HepG2 (cell line): ENCODE data around the gene RPL26. TPM values are rescaled to one million over a fixed set of nuclear protein-coding genes. Genes with fewer than 3 reads are reported as not detected.

ENCODE experiments used
- ATAC-seq: fragments of 200-7000 bp; cut with Tn5 transposase; 3 replicates; pipeline ENCODE4 v1.9.1; 2020; ENCODE audit warnings: mild to moderate bottlenecking, moderate library complexity
- BruUV-seq: library from RNA; stranded (reverse); fragments of 400-500 nt; replicated peaks from 2 replicates; lab custom pipeline; 2021; lab: Mats Ljungman, UMichigan
- CTCF ChIA-PET: fragments of 300-600 bp; formaldehyde crosslinking; extraction: SDS; loops from one replicate; lab custom pipeline; 2021; ENCODE audit warnings: low total read pairs, inconsistent platforms, low intra/inter-chr PET ratio; lab: Yijun Ruan, JAX
- POLR2A ChIA-PET: fragments of 350-600 bp; sonication (Branson Sonifier 250); formaldehyde crosslinking; loops from one replicate; lab custom pipeline; 2020; ENCODE audit warnings: antibody characterized with exemption, inconsistent platforms; lab: Yijun Ruan, JAX
- DNase-seq: peaks from one replicate; pipeline ENCODE4 v3.0.0-alpha.2; 2015; ENCODE audit warnings: low spot score
- FAIRE-seq: peaks from 3 replicates; lab custom pipeline; 2011; peaks lifted over from hg19 to GRCh38; lab: Jason Lieb, UNC
- H2AFZ ChIP-seq: one replicate; pipeline ENCODE4 v1.6.1; 2011; ENCODE audit warnings: low read length, inconsistent platforms
- H3K27ac ChIP-seq: fragments of 300-600 bp; 3 replicates; pipeline ENCODE4 v1.8.0; 2011; ENCODE audit warnings: mixed run types, mild to moderate bottlenecking, mixed read lengths, low read length, inconsistent platforms; ENCODE audit not compliant: insufficient read depth; ENCODE audit errors: extremely low read length
- H3K27me3 ChIP-seq, 2 experiments: fragments of 200-600 bp in 1 of 2; 2 replicates in 1 of 2; 3 replicates in 1 of 2; pipeline versions ENCODE4 v1.6.0 to v1.8.0; 2011; ENCODE audit warnings: low read length in 2 of 2, mild to moderate bottlenecking in 2 of 2, moderate library complexity in 2 of 2, inconsistent platforms in 1 of 2; ENCODE audit not compliant: insufficient read depth in 2 of 2, control insufficient read depth in 1 of 2
- H3K36me3 ChIP-seq, 2 experiments: fragments of 200-600 bp in 1 of 2; replicated peaks in 1 of 2; 2 replicates in 1 of 2; 3 replicates in 1 of 2; pipeline versions ENCODE4 v1.5.1 to v1.8.0; 2011; ENCODE audit warnings: low read length in 2 of 2, inconsistent platforms in 1 of 2; ENCODE audit not compliant: insufficient read depth in 2 of 2, control insufficient read depth in 1 of 2
- H3K4me1 ChIP-seq: 2 replicates; pipeline ENCODE4 v1.5.1; 2012; ENCODE audit warnings: low read length, inconsistent platforms; ENCODE audit not compliant: insufficient read depth
- H3K4me2 ChIP-seq: 2 replicates; pipeline ENCODE4 v1.6.0; 2011; ENCODE audit warnings: low read depth, low read length, inconsistent platforms
- H3K4me3 ChIP-seq, 3 experiments: fragments of 200-600 bp in 1 of 3; sonication (generic), shearing (Covaris generic) in 1 of 3; replicated peaks in 1 of 3; 2 replicates each; pipeline ENCODE4 v1.5.1; 2011 to 2016; ENCODE audit warnings: low read length in 3 of 3, inconsistent platforms in 2 of 3, low read depth in 2 of 3, mild to moderate bottlenecking in 2 of 3, control low read depth in 1 of 3, mixed read lengths in 1 of 3; ENCODE audit not compliant: insufficient read depth in 1 of 3
- H3K79me2 ChIP-seq: one replicate; pipeline ENCODE4 v1.6.1; 2011; ENCODE audit warnings: low read length, inconsistent platforms; ENCODE audit not compliant: insufficient read depth
- H3K9ac ChIP-seq: 2 replicates; pipeline ENCODE4 v1.6.0; 2011; ENCODE audit warnings: mild to moderate bottlenecking, low read depth, low read length, inconsistent platforms; ENCODE audit not compliant: insufficient read depth
- H3K9me3 ChIP-seq: 2 replicates; pipeline ENCODE4 v1.5.1; 2012; ENCODE audit warnings: mild to moderate bottlenecking, low read length
- H4K20me1 ChIP-seq: 2 replicates; pipeline ENCODE4 v1.6.0; 2011; ENCODE audit warnings: inconsistent platforms, mild to moderate bottlenecking, low read length, moderate library complexity; ENCODE audit not compliant: insufficient read depth
- FOXC1 ChIP-seq: sonication (generic); formaldehyde crosslinking; IDR thresholded peaks from 2 replicates; pipeline ENCODE4 v1.8.0; 2022; ENCODE audit warnings: mild to moderate bottlenecking, missing genetic modification reagents, borderline replicate concordance
- FOXJ3 ChIP-seq: sonication (generic); formaldehyde crosslinking; IDR thresholded peaks from 2 replicates; pipeline ENCODE4 v1.4.0; 2020; ENCODE audit warnings: missing genetic modification reagents, mild to moderate bottlenecking, borderline replicate concordance
- IRX3 ChIP-seq: sonication (generic); formaldehyde crosslinking; IDR thresholded peaks from 2 replicates; pipeline ENCODE4 v1.8.1; 2023; ENCODE audit warnings: mild to moderate bottlenecking, low read depth, missing genetic modification reagents, borderline replicate concordance
- KAT2B ChIP-seq: fragments of 150-350 bp; IDR thresholded peaks from 2 replicates; pipeline ENCODE4 v1.6.1; 2014; ENCODE audit warnings: low read depth, low read length, borderline replicate concordance
- PHF5A ChIP-seq: IDR thresholded peaks from one replicate; pipeline ENCODE4 v1.6.1; 2018; ENCODE audit warnings: low read depth, missing genetic modification reagents; ENCODE audit not compliant: unreplicated experiment
- RFX5 ChIP-seq: IDR thresholded peaks from 2 replicates; pipeline ENCODE4 v1.6.1; 2011; ENCODE audit warnings: low read depth, low read length, improper control_type of control experiment
- SALL1 ChIP-seq: sonication (generic); formaldehyde crosslinking; IDR thresholded peaks from 2 replicates; pipeline ENCODE4 v1.8.0; 2022; ENCODE audit warnings: mild to moderate bottlenecking, missing genetic modification reagents
- ZNF329 ChIP-seq: sonication (generic); formaldehyde crosslinking; IDR thresholded peaks from 2 replicates; pipeline ENCODE4 v1.9.0; 2021; ENCODE audit warnings: low read depth, mild to moderate bottlenecking, missing genetic modification reagents
- ZNF430 ChIP-seq: sonication (generic); formaldehyde crosslinking; IDR thresholded peaks from 2 replicates; pipeline ENCODE4 v1.9.0; 2021; ENCODE audit warnings: mild to moderate bottlenecking, missing genetic modification reagents
- ZNF615 ChIP-seq: sonication (generic); formaldehyde crosslinking; IDR thresholded peaks from 2 replicates; pipeline ENCODE4 v1.5.0; 2020; ENCODE audit warnings: mild to moderate bottlenecking, missing genetic modification reagents, borderline replicate concordance
- ZNF619 ChIP-seq: sonication (generic); formaldehyde crosslinking; IDR thresholded peaks from 2 replicates; pipeline ENCODE4 v1.4.0; 2020; ENCODE audit warnings: mild to moderate bottlenecking, missing genetic modification reagents
- ZNF660 ChIP-seq: sonication (generic); formaldehyde crosslinking; IDR thresholded peaks from 2 replicates; pipeline ENCODE4 v1.5.1; 2020; ENCODE audit warnings: mild to moderate bottlenecking, low read depth, missing genetic modification reagents, borderline replicate concordance
- ZNF670 ChIP-seq: sonication (generic); formaldehyde crosslinking; IDR thresholded peaks from 2 replicates; pipeline ENCODE4 v1.8.0; 2022; ENCODE audit warnings: mild to moderate bottlenecking, missing genetic modification reagents, borderline replicate concordance
- WGBS: methylation state at CpG from one replicate; pipeline ENCODE4 v1.1.6; 2017; ENCODE audit warnings: low lambda C conversion rate; 5-methylcytosine and 5-hydroxymethylcytosine counted together
- in situ Hi-C: cut with HindIII; loops from 2 replicates; pipeline ENCODE4 v1.10.0; 2017; ENCODE audit warnings: low pct_unique_long_range_greater_than_20kb; ENCODE audit not compliant: extremely low pct_ligation_motif_present
- intact Hi-C: fragments of 100-400 bp; cut with micrococcal nuclease; formaldehyde crosslinking; loops from one replicate; pipeline ENCODE4 v1.10.0; 2022; ENCODE audit not compliant: unreplicated experiment
- polyA plus RNA-seq, 8 experiments: library from polyadenylated mRNA; depleted of rRNA in 3 of 8; stranded (reverse) in 7 of 8; unstranded in 1 of 8; fragments of >200 nt; fragmentation: Illumina TruSeq in 4 of 8; extraction: Trizol in 4 of 8; gene quantifications; 2 replicates each; pipeline versions ENCODE4 v1.2.1 to v1.2.3, GENCODE V29; 2011 to 2016; ENCODE audit warnings: low read depth in 4 of 8, missing spikeins in 1 of 8, mixed read lengths in 1 of 8; ENCODE audit not compliant: insufficient read depth in 1 of 8
- total RNA-seq, 5 experiments: library from RNA; depleted of rRNA; stranded (reverse); fragments of >200 nt; fragmentation: Illumina TruSeq; extraction: Trizol; gene quantifications; 2 replicates each; pipeline ENCODE4 v1.2.3, GENCODE V29; 2016; ENCODE audit warnings: low read depth in 1 of 5
- TF ChIP-seq, protein P1 (sequence below): sonication (generic); formaldehyde crosslinking; IDR thresholded peaks from 2 replicates; pipeline ENCODE4 v1.5.0; 2020; ENCODE audit warnings: missing genetic modification reagents
- TF ChIP-seq, protein P2 (sequence below): fragments of 450-650 bp; IDR thresholded peaks from 2 replicates; pipeline ENCODE4 v1.6.1; 2017
- TF ChIP-seq, protein P3 (sequence below): sonication (generic); formaldehyde crosslinking; IDR thresholded peaks from 2 replicates; pipeline ENCODE4 v1.4.0; 2020; ENCODE audit warnings: missing genetic modification reagents
- TF ChIP-seq, protein P4 (sequence below): sonication (generic); formaldehyde crosslinking; IDR thresholded peaks from 2 replicates; pipeline ENCODE4 v1.8.1; 2023; ENCODE audit warnings: missing genetic modification reagents, mild to moderate bottlenecking, borderline replicate concordance
- TF ChIP-seq, protein P5 (sequence below): sonication (generic); formaldehyde crosslinking; IDR thresholded peaks from 2 replicates; pipeline ENCODE4 v1.4.0; 2020; ENCODE audit warnings: mild to moderate bottlenecking, low read depth, missing genetic modification reagents

RPL26 gene
- total and polyA plus RNA-seq, 2 of the 13 experiments (the other 11 are each of a cell fraction or from before 2014, with no cell fraction given), result 2,817 to 3,529 TPM

DNA sequence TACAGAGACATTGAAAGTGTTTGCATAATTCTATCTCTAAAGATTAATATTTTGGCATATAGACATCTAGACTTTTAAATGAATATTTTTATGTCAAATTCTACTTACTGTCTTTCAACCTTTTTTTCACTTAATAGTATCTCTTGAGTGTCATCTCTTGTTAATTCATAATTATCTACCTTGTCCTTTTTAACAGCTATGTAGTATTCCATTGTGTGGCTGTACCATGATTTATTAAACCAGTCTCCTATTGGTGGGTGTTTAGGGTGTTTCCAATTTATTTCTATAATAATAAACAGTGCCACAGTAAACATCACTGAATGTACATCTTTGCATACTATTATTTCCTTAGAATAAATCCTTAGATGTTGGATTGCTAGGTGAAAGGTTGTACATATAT is 30.9 kb upstream of the RPL26 start (continued):
- no peak for TF ChIP-seq ZNF660
- TF ChIP-seq, protein P1, sequence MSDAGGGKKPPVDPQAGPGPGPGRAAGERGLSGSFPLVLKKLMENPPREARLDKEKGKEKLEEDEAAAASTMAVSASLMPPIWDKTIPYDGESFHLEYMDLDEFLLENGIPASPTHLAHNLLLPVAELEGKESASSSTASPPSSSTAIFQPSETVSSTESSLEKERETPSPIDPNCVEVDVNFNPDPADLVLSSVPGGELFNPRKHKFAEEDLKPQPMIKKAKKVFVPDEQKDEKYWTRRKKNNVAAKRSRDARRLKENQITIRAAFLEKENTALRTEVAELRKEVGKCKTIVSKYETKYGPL (CRISPR knock-in tag), result no peak
- no peak for TF ChIP-seq FOXC1 (CRISPR knock-in tag)
- no peak for TF ChIP-seq ZNF615 (CRISPR knock-in tag)
- no peak for TF ChIP-seq PHF5A
- no peak for TF ChIP-seq ZNF430

DNA sequence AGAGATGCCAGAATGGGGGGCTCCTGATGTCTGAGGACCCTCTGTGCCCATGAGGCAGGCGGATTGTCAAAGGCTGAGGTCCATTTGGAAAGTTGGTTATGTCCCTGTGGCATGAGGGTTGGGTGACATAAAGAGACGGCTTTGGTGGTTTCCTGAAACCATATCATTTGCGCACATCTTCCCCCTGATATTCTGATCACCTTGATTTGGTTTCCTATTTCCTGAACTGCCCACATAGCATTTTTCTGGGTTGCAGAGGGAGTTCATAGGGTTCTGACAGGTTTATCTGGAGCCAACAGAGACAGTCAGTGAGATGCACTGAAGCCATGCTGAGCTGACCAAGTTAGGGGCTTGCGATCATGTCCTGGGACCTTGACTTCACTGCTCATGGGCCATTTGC is 30.3 kb upstream of the RPL26 start:
- Histone ChIP-seq H3K4me3 (no peak overlapping the region; a peak in 1 of 6 replicates), H2AFZ (no peak overlapping the region), H3K4me1 (peaks cover 60% of the 10 kb centered on the region), H3K27ac (no peak overlapping the region), H3K9me3 (no peaks in the 10 kb centered on the region), H3K36me3 (no peaks in the 10 kb centered on the region), H3K4me2 (peak overlapping the region; percentile 47), H3K9ac (no peak overlapping the region), H4K20me1 (no peaks in the 10 kb centered on the region), H3K27me3 (no peaks in the 10 kb centered on the region), H3K79me2 (no peaks in the 10 kb centered on the region)
- 90% methylated on average over 4 of the region's 4 CpGs for WGBS
- ChIA-PET CTCF (no interaction called here), POLR2A (interaction anchor here (1.2 to 1.6 kb wide), 2 partner anchors 23 to 30 kb away, joined by 4 to 5 read pairs; partner anchors contain the start of gene NDEL1)
- FAIRE-seq (no peak), ATAC-seq (no peak), DNase-seq (no peak)
- no TSS peak for BruUV-seq
- intact Hi-C loops (loop anchor here (5.0 kb wide), 1 partner anchor 34 kb away; no protein-coding TSS in a partner anchor), in situ Hi-C loops (loop anchor here (5.0 kb wide), 1 partner anchor 34 kb away; no protein-coding TSS in a partner anchor)
- TF ChIP-seq, protein P2, sequence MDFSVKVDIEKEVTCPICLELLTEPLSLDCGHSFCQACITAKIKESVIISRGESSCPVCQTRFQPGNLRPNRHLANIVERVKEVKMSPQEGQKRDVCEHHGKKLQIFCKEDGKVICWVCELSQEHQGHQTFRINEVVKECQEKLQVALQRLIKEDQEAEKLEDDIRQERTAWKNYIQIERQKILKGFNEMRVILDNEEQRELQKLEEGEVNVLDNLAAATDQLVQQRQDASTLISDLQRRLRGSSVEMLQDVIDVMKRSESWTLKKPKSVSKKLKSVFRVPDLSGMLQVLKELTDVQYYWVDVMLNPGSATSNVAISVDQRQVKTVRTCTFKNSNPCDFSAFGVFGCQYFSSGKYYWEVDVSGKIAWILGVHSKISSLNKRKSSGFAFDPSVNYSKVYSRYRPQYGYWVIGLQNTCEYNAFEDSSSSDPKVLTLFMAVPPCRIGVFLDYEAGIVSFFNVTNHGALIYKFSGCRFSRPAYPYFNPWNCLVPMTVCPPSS, result no peak
- TF ChIP-seq IRX3 (no peak), KAT2B (no peak), ZNF670 (CRISPR knock-in tag) (no peak), ZNF619 (CRISPR knock-in tag) (no peak), SALL1 (no peak), RFX5 (no peak), ZNF329 (no peak), FOXJ3 (CRISPR knock-in tag) (no peak)
- TF ChIP-seq, protein P3, sequence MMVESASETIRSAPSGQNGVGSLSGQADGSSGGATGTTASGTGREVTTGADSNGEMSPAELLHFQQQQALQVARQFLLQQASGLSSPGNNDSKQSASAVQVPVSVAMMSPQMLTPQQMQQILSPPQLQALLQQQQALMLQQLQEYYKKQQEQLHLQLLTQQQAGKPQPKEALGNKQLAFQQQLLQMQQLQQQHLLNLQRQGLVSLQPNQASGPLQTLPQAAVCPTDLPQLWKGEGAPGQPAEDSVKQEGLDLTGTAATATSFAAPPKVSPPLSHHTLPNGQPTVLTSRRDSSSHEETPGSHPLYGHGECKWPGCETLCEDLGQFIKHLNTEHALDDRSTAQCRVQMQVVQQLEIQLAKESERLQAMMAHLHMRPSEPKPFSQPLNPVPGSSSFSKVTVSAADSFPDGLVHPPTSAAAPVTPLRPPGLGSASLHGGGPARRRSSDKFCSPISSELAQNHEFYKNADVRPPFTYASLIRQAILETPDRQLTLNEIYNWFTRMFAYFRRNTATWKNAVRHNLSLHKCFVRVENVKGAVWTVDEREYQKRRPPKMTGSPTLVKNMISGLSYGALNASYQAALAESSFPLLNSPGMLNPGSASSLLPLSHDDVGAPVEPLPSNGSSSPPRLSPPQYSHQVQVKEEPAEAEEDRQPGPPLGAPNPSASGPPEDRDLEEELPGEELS (CRISPR knock-in tag), result no peak
- TF ChIP-seq, protein P4, sequence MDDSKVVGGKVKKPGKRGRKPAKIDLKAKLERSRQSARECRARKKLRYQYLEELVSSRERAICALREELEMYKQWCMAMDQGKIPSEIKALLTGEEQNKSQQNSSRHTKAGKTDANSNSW, result no peak
- TF ChIP-seq, protein P5, sequence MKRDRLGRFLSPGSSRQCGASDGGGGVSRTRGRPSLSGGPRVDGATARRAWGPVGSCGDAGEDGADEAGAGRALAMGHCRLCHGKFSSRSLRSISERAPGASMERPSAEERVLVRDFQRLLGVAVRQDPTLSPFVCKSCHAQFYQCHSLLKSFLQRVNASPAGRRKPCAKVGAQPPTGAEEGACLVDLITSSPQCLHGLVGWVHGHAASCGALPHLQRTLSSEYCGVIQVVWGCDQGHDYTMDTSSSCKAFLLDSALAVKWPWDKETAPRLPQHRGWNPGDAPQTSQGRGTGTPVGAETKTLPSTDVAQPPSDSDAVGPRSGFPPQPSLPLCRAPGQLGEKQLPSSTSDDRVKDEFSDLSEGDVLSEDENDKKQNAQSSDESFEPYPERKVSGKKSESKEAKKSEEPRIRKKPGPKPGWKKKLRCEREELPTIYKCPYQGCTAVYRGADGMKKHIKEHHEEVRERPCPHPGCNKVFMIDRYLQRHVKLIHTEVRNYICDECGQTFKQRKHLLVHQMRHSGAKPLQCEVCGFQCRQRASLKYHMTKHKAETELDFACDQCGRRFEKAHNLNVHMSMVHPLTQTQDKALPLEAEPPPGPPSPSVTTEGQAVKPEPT (CRISPR knock-in tag), result no peak
